HEK293 (cell line): Measurements from ENCODE around the gene JADE3.
"Not testable (repeated sequence)": the region's sequence is repeated elsewhere in the genome, so short reads cannot be mapped to it uniquely, and the experiment has no call there.

Source experiments
- FEZF1 ChIP-seq: fragments of 450-650 bp; formaldehyde crosslinking; IDR thresholded peaks from 2 replicates; pipeline ENCODE4 v1.5.1; 2016; ENCODE audit warnings: missing biosample characterization, missing genetic modification characterization
- KLF16 ChIP-seq: fragments of 450-650 bp; formaldehyde crosslinking; IDR thresholded peaks from 2 replicates; pipeline ENCODE4 v1.5.1; 2017; ENCODE audit warnings: missing biosample characterization, missing genetic modification characterization
- REST ChIP-seq: fragments of 450-650 bp; formaldehyde crosslinking; IDR thresholded peaks from 2 replicates; pipeline ENCODE4 v1.5.1; 2016; ENCODE audit warnings: missing biosample characterization, missing genetic modification characterization
- YY1 ChIP-seq: fragments of 450-650 bp; formaldehyde crosslinking; IDR thresholded peaks from 2 replicates; pipeline ENCODE4 v1.5.1; 2018; ENCODE audit warnings: missing biosample characterization, missing genetic modification characterization
- ZNF169 ChIP-seq: fragments of 450-650 bp; formaldehyde crosslinking; IDR thresholded peaks from 2 replicates; pipeline ENCODE4 v1.5.1; 2016; ENCODE audit warnings: missing biosample characterization, missing genetic modification characterization
- ZNF223 ChIP-seq: fragments of 450-650 bp; formaldehyde crosslinking; IDR thresholded peaks from 2 replicates; pipeline ENCODE4 v1.5.1; 2016; ENCODE audit warnings: missing biosample characterization, missing genetic modification characterization
- ZNF416 ChIP-seq: fragments of 450-650 bp; formaldehyde crosslinking; IDR thresholded peaks from 2 replicates; pipeline ENCODE4 v1.5.1; 2016; ENCODE audit warnings: missing biosample characterization, missing genetic modification characterization
- ZNF423 ChIP-seq: fragments of 450-650 bp; formaldehyde crosslinking; IDR thresholded peaks from 2 replicates; pipeline ENCODE4 v1.5.1; 2016; ENCODE audit warnings: missing biosample characterization, missing genetic modification characterization
- ZNF521 ChIP-seq: fragments of 450-650 bp; formaldehyde crosslinking; IDR thresholded peaks from 2 replicates; pipeline ENCODE4 v1.5.1; 2017; ENCODE audit warnings: missing biosample characterization, mild to moderate bottlenecking, missing genetic modification characterization
- ZNF561 ChIP-seq: fragments of 450-650 bp; IDR thresholded peaks from 2 replicates; pipeline ENCODE4 v1.5.1; 2018; ENCODE audit warnings: missing biosample characterization, missing genetic modification characterization, borderline replicate concordance
- ZNF670 ChIP-seq: fragments of 450-650 bp; formaldehyde crosslinking; IDR thresholded peaks from 2 replicates; pipeline ENCODE4 v1.5.1; 2016; ENCODE audit warnings: missing biosample characterization, missing genetic modification characterization, low read depth
- ZNF704 ChIP-seq: fragments of 450-650 bp; formaldehyde crosslinking; IDR thresholded peaks from 2 replicates; pipeline ENCODE4 v1.5.1; 2016; ENCODE audit warnings: missing biosample characterization, missing genetic modification characterization
- TF ChIP-seq, protein P1 (sequence below): fragments of 450-650 bp; formaldehyde crosslinking; IDR thresholded peaks from 2 replicates; pipeline ENCODE4 v1.5.1; 2016; ENCODE audit warnings: missing biosample characterization, missing genetic modification characterization

DNA sequence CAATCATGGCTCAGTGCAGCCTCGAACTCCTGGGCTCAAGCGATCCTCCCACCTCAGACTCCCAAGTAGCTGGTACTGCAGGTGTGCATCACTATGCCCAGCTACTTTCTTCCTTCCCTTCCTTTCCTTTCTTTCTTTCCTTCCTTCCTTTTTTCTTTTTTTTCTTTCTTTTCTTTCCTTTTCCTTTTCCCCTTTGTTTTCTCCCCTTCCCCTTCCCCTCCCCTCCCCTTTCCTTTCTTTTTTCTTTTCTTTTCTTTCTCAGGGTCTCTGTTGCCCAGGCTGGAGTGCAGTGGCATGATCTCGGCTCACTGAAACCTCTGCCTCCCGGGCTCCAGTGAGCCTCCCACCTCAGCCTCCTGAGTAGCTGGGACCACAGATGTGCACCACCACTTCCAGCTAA lies 44.4 kb downstream of the JADE3 start:
- TF ChIP-seq KLF16; FEZF1 (tag by site-specific recombination); ZNF223 (tag by site-specific recombination); ZNF416 (tag by site-specific recombination); ZNF561; ZNF169 (tag by site-specific recombination); ZNF521; ZNF423 (tag by site-specific recombination); REST (tag by site-specific recombination); YY1 (tag by site-specific recombination); ZNF670 (tag by site-specific recombination); ZNF704 (tag by site-specific recombination): not testable (repeated sequence)
- TF ChIP-seq, protein P1, sequence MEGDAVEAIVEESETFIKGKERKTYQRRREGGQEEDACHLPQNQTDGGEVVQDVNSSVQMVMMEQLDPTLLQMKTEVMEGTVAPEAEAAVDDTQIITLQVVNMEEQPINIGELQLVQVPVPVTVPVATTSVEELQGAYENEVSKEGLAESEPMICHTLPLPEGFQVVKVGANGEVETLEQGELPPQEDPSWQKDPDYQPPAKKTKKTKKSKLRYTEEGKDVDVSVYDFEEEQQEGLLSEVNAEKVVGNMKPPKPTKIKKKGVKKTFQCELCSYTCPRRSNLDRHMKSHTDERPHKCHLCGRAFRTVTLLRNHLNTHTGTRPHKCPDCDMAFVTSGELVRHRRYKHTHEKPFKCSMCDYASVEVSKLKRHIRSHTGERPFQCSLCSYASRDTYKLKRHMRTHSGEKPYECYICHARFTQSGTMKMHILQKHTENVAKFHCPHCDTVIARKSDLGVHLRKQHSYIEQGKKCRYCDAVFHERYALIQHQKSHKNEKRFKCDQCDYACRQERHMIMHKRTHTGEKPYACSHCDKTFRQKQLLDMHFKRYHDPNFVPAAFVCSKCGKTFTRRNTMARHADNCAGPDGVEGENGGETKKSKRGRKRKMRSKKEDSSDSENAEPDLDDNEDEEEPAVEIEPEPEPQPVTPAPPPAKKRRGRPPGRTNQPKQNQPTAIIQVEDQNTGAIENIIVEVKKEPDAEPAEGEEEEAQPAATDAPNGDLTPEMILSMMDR (tag by site-specific recombination), result not testable (repeated sequence)
